Muscle of back (tissue), 11 donors: ENCODE measurements around the gene HOXB7. TPM values are rescaled to one million over a fixed set of nuclear protein-coding genes. Genes with fewer than 3 reads are reported as not detected.

Experiments
- DNase-seq, 3 donors: peaks; one replicate each; pipeline versions ENCODE4 v3.0.0 to v3.0.0-alpha.2; 2013
- polyA plus RNA-seq, 10 donors: library from polyadenylated mRNA; unstranded; fragments of 120-200 nt; gene quantifications; one replicate each; pipeline ENCODE4 v1.2.1, GENCODE V29; 2013; ENCODE audit not compliant: insufficient read length in 10 of 10

HOXB7 gene
- polyA plus RNA-seq, 10 donors, result 3.9 to 10.1 (median 6.8) TPM

DNA sequence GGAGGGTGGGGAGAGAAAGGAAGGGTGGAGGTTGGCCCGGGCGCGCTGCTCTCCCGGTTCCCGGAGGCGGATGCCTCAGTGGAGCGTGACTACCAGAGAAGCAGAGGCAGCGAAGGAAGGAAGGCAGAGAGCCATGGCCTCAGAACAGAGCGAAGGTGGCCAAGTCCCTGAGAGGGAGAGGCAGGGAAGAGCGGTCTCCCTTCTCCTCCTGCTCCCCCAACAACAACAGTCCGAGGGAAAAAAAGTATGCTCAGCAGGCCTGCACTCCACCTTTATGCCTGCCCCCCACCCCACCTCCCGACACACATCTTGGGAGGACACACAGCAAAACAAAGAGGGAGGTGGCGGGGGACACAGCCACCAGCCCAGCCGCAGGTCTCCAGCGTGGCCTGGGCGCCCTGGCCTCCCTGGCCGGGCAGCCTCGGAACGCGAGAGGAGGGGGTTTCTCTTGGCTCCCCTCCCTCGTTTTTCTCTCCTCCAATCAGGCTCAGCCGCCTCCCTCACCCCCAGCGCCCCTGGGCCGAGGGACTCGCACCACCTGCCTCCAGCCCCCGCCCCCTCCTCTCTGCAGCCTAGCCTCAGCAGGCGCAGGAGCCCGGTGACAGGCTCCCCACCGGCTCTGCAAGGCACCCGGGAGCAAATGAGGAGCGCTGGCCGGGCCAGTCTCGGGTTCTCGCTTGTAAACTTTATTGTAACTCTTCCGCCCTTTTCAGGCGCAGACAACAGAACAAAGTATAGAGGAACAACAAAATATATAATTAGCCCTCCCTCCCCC, 1.1 kb upstream of the HOXB7 start:
- no peak for DNase-seq

DNA sequence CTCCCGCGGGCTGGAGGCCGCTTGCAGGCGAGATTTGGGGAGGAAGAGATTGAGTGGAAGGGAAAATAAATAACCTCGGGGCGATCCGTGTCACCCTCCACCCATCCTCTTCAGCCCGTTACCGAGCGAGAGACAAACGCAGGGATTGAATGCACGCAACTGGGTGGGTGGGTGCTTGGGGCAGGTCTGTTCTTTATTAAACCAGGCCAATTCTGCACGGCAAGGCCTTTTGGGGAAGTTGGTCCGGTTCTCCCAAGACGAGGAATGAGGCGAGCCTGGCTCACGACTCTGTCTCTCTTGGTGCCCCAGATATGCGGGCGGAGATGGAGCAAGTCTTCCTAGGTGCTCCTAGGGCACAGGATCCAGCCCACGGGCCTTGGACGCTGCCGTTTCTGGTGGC, 396 bp upstream of the HOXB7 start:
- DNase-seq, result no peak

DNA sequence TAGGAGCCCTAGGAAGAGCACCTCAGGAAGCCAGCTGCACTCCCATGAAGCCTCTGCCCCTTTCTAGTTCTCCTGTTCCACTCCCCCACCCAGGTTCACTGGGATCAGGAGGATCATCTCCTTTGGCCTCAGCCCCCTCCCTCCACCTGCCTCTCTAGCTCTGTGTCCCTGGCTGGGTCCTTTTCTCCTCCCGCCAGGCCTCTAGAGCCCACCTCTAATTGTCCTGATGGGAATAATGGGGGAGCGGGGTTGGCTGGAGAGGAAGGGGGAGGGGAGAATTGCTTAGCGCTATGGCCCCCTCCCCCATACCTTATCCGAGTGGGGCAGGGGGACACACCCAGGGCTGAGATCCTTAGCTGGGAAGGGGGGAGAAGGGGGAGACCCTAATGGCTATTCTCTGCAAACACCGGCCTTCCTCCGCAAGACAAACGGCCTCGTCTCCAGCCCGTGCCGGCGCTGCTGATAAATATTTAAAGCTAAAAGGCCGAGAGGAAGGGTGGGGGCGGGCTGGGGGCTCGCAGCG, 997 bp downstream of the HOXB7 start:
- DNase-seq, result no peak

DNA sequence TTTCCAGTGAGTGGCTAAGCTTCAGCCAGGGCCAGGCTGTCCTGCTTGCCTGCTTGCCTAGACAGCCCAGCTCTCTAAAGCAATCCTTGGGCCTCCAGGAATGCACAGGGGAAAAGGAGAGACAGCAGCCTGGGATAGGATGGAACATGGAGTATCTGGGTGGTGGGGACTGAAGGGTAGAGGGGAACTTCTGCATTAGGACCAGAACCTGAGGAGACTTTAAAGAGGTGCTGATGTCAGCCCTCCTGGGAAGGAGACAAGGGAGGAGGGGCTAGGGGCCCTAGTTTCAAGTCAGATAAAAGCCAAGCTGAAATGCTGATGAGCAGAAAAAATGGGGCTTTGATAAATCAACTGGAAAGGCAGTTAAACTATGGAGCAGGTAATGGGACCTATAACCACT, 1.8 kb downstream of the HOXB7 start:
- DNase-seq, result no peak

DNA sequence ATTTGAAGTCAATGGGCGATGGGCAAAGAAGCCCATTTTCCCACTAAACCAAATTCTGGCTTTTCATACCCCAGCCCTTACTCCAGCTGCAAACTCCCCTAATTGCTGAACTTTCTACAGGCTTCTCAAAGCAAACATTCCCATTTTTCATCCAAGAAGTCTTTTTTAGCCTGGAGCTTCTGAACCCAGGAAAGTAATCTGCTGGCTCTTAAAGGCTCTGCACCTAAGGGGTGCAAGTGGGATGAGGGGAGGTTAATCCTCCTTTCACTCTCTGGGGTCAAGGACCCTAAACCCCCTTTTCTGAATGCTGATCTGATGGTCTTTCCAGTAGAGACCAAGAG, 2.4 kb downstream of the HOXB7 start:
- DNase-seq, result no peak

DNA sequence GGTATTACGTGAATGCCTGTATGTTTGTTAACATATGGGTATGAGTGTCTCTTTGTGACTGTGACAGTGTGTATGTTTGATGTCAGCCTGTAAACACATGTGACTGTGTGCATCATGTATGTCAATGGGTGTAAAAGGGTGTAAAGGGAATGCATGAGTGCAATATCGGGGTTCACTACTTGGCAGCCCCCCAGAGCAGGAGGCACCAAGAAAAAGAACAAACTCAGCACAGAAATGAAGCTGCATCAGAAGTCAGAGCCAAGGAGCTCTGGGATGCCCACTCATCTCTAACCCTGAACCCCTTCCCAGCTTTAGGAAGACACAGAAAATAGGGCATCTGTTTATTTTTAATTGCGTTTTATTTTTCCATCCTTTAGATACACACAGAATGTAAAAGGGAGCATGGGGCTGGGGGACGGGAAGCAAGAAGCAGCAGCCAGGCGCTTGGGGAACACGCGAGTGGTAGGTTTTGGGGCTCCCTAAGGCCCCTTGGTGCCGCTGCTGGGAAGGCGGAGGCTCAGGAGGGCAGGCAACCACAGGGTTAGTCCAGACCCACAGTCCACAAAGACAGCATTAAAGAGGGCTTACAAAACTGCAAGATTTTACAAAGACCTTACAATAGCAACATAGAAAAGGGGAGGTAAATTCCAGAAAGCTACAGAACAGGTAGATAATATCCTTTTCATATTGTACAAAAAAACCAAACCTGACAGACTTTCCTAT, 3.8 kb downstream of the HOXB7 start:
- no peak for DNase-seq

DNA sequence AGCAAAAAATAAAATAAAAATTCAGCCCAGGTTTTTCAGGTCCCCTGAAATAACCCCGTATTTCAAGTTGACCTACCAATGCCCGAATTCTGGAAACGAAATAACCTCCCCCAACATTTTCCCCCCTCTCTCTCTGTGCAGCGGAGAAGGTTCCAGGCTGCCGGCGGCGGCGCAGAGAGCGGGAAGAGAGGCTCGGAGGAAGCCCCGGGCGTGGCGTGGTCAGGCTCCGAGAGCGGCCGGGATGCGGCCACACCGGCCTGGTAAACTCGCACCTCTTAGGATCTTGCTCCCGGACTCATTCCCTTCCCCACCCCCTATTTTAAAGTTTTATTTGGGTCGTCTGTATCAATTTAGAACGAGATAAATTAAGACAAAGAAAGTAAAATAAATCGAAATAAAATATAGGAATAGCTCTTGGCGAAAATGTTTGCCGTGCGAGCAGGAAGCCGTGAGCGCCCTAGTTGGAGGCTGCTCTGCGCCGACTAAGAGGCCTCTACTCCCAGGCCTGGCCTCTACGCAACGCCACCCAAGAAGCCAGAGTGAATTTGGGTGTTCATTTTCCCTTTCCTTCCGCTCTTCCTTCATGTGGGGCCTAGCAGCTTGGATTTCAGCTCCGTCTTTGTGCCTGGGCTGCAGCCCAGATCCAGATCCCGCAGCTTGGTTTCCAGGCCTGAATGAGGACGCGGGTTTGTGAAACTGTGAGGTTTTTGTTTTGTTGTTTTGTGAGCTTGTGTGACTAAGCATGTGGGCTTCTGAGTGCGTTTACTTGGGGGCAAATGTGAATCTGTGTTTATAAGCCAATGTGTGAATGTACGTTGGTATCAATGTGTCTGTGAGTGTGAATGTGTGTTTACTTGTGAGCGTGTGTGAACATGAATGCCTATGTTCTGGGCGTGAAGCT, 4.6 kb downstream of the HOXB7 start:
- peak in 1 of 3 donors; percentile 55 for DNase-seq

DNA sequence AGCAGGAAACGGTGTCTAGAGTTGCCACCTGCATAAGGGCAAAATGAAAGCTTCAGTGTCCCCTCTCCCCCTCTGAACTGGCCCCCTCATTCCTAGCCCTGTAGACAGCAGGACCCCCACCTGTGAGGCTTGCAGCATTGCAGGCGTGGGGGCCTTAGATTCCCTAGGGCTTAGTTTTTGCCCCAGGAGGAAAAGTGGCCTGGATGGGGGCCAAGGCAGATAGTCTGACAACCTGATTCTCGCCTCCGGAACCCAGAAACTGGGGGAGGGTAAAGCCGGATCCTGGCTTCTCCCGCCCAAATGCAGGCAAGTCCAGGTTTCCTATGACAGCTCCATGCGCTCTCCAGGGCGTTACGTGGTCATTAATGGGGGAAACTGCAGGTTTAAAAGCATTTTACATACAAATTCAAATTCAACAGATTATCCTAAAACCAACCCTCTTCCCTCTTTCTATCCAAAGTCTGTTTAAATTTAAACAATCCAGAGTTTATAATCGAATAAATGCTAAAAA, 5.4 kb downstream of the HOXB7 start:
- no peak for DNase-seq

DNA sequence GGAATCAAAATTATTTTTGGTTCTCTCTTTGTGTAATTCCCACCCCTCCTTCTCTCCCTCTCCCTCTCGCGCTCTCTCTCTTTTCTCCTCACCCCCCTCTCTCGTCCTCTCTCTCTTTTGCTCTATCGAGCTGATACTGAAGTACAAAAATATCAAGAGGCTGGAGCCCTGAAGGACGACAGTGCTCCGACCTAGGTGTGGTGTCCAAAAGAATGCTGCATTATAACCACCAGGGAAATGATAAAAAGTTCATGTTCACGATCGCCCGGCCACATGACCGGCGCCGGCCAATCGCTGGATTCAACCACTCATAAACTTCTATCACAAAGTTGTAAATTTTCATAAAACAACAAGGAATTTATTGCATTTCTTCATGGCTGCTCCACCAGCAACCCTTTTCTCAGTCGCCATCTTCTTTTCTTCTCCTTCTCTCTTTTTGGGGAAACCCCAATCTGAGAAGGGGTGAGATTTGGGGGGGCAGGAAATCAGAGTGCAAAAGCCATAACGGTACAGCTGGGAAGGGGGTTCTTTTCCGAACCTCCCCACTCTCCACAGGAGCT, 6.0 kb downstream of the HOXB7 start, which contains the start of gene HOXB6:
Gene HOXB6, minus strand, starts transcription at position 217 of the 560 bp plus-strand sequence. CDS start 6,836 bp downstream, outside the sequence.
- peak in 1 of 3 donors; percentile 66 for DNase-seq

DNA sequence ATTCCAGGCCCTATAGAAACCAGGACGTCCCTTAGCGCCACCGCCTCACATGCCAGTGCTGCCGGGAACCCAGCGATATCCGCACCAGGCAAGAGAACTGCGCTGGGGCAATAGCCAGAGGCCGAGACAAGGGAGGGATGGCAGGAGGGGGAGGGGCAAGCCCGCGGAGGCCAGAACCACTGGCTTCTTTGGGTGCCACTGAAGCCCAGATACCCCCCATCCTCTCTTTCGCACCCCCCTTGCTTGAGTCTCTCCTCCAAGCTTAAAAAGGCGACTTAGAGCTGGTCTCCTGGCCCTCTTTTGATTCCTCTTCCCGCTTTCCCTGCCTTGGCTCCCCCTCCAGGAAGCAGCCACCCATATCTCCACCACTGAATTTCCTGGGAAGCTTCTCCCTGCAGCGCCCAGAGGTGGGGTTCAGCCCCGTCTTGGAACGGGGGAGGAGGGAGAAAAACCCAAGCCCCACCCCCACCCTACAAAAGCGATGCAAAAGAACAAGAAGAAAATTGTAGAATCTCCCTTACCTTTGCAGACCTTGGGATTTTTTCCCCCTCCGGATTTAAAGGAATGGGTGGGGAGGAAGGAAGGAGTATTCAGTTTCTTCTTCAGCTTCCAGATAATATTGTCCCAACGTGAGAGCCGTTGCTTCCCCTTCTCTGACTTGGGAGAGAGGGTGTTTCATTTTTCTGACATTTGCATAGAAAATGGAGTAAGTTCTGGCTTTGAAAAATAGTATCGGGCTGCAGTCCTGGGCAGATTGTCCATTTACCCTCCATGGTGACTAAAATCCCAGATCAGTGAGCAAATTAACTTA, 6.7 kb downstream of the HOXB7 start:
- no peak for DNase-seq

DNA sequence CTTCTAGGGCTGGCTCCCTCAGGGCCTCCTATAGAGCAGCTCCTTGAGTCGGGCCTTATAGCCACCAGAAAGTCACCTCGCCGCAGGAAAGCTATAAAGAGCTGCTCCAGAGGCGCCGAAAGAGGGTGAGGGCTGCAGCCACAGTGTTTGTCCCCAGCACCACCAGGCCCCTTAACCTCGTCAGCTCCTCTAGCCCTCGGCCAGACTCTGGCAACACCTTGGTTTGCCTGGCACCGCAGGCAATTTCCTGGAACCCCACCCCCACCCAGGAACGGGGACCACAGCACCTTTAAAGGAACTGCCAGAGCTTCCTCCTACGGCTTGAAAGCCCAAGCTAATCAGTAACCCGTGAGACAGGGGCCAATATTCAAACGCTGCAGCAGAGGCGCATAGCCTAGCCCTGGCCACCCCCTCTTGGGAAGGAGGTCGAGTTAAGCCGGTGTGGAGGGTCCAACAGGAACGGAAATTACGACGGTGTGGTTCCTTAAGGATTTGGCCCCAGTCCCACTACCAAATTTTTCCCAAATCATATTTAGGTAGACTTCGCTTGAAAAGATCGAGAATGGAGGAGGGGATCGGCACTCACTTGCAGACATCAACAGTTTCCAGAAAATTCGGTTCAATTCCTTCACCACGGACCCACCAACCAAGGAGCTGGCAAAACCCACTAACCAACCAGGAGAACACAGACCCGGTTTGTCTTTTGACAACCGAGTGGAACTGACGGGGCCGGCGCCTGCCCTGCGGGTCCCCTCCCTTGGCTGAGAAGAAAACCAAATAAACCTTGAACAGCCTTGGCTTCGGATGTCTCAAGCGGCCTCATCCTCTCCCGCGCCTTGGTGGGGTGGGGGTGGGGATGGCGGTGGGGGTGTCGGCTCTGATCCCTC, 9.0 kb downstream of the HOXB7 start:
- no peak for DNase-seq

DNA sequence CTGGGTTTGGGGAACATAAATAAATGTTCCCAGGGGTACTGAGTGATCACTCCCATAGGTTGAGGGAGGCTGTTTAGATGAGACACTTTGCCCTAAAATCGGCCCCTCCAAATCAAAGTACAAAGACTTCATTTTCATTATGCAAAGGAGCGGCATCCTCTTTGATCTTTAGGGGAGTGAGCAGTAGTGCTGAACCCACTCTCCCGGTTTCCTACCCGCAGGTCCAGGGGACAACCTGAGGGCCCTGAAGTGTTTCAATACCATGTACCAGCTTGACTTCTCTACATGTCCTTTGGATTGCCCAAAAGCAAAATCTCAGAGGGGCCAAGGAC, 9.6 kb downstream of the HOXB7 start:
- no peak for DNase-seq

DNA sequence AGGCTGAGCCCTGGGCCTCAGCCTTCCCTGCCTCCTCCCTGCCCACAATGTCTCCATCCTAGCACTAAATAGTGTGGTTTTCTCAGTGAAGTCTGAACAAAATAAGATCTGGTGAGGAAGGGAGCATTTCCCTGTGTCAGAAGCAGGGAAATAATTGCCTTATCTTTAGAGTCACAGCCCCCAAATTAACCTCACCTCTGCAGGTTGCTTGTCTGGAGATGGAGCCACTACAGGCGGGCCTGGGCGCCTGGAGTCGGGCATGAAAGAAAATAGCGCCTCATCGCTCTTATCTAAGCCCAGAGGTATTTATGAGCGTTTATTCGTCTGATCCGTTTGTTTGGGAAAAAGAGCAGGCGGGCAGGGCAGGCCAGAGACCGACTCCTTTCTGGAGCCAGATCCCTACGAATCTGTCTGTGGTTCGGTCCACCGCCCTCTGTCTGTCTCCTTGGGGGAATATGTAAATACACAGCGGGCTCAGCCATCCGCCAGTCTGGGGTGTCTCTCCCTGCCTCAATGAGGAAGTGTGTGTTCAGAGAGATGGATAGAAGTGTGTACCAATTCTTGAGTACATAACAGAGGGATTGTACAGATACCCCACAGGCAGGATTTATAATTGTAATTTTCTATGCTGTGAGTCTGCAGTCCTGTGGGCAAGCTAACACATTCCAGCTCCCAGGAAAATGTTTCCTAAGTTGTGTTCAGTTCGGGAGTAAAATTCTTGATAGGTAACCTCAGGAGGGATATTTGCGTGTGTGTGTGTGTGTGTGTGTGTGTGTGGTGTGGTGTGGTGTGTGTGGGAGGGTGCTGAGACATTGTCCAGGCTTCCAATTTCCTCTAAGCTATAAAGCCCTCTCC, 10.3 kb downstream of the HOXB7 start:
- DNase-seq, result no peak

DNA sequence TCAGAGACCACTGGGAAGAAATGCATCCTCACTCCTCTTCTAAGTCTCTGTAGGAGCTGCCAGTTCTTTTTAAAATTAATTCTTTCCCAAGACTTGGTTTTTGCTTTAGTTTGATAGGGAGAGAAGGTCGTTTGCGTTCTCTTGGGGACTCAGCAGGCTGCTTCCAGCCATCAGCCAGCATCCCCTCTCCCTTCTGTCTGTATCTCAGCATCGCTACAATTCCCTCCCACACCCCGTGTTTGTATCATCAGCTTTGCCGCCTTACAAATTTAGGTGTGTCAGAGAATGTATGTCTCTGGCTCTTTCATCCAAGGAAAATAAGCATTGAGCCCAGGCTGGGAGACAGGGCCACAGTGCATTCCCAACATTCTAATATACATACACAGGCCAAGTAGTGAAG, 11.5 kb downstream of the HOXB7 start:
- DNase-seq, result no peak

DNA sequence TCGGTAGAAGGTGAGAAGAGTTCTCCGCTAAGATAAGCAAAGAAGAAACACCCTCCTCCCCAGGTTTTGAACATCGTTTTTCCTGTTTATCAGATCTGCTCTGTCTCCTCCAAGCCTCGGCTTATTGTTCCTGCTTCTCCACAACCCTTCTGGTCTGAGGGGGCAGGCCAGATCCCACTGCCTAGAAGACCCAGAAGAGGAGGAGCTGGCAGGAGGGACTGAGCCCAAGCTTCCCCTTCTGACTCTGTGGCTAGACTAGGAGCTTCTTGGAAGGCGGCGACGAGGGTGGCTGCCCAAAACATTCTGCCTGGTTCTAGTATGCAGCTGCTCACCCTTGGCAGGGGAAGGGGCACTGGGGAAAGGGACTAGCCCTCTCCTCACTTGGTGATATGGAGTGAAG, 12.1 kb downstream of the HOXB7 start:
- no peak for DNase-seq

DNA sequence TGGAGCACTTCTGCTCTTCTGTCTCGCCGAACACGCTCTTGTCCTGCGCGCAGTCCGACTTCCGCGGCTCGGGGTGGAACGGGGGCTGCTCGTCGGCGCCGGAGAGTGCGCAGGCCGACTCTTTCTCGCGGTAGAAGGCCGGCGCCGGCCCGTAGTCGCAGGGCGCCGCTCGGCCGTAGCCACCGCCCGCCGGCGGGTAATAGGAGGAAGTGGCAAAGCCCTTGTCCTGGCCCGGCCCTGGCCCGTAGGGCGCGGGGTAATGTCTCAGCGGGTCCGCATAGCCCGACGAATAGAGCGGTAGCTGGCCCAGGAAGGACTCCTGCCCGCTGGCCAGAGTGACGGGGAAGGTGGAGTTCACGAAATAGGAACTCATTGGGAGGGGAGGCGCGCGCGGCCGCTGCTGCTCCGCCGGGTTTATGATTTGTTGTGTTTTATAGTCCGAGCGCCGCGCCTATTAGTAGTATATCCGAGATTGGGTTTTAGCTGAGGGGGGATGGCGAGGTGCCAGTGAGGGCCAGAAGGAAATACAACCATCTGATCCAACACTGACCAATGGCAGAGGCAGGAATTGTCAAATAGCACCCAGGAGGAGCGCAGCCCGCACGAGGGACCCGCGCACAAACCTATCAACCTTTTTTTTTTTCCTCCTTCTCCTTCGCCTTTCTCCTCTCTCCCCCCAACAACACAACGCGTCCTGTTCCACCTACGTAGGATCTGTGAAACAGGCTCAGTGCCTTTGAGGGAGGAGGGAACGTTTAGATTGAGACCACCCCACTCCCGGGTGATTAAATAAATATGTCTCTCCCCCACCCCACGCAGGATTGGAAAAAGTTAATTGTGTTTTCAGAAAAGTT, 12.8 kb downstream of the HOXB7 start:
- DNase-seq, result peak in 1 of 3 donors; percentile 78

DNA sequence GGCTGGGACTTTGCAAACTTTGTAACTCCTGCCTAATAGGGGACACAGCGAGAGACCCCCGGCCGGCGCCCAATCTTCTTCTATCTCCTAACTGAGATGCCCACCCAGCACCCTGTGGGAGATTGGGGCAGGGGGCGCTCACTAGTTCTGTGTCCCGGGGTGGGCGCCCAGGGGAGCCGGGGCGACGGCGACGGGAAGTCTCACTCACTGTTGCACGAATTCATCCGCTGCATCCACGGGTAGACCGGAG, 13.4 kb downstream of the HOXB7 start:
- no peak for DNase-seq
